H1 (cell line): Measurements from ENCODE around the gene JMJD1C. TPM values are rescaled to one million over a fixed set of nuclear protein-coding genes. Genes with fewer than 3 reads are reported as not detected.

Experiments
- CTCF ChIA-PET: fragments of 300-600 bp; sonication (Branson Sonifier 250); formaldehyde crosslinking; loops from one replicate; lab custom pipeline; 2021; ENCODE audit not compliant: partially characterized antibody; lab: Charles Lee
- POLR2A ChIA-PET: fragments of 300-600 bp; sonication (Branson Sonifier 250); formaldehyde crosslinking; loops from one replicate; lab custom pipeline; 2021; ENCODE audit warnings: inconsistent platforms; ENCODE audit not compliant: partially characterized antibody; lab: Charles Lee
- DNase-seq, 2 experiments: peaks; one replicate each; pipeline versions ENCODE4 v3.0.0 to v3.0.0-alpha.2; 2010 to 2022; ENCODE audit warnings: low spot score in 2 of 2, low read depth in 1 of 2, mixed read lengths in 1 of 2
- FAIRE-seq: peaks from 2 replicates; lab custom pipeline; 2011; peaks lifted over from hg19 to GRCh38; lab: Jason Lieb, UNC
- H2AFZ ChIP-seq: 2 replicates; pipeline ENCODE4 v1.8.1; 2012; ENCODE audit warnings: low read length, inconsistent platforms
- H2AK5ac ChIP-seq: 2 replicates; pipeline ENCODE4 v1.6.1; 2013; ENCODE audit warnings: low read depth, low read length
- H2BK120ac ChIP-seq: replicated peaks from 2 replicates; pipeline ENCODE3; 2013; ENCODE audit warnings: low read depth, low read length, inconsistent platforms
- H2BK12ac ChIP-seq: 2 replicates; pipeline ENCODE4 v1.6.1; 2013; ENCODE audit warnings: low read depth, low read length
- H2BK15ac ChIP-seq: 2 replicates; pipeline ENCODE4 v1.6.1; 2013; ENCODE audit warnings: low read length
- H2BK20ac ChIP-seq: 2 replicates; pipeline ENCODE4 v1.6.1; 2013; ENCODE audit warnings: low read length
- H2BK5ac ChIP-seq: 2 replicates; pipeline ENCODE4 v1.6.1; 2013; ENCODE audit warnings: low read depth, low read length
- H3K14ac ChIP-seq: 2 replicates; pipeline ENCODE4 v1.6.1; 2013; ENCODE audit warnings: inconsistent platforms; ENCODE audit not compliant: insufficient read length
- H3K18ac ChIP-seq: 2 replicates; pipeline ENCODE4 v1.6.1; 2013; ENCODE audit warnings: low read length; ENCODE audit errors: extremely low read depth
- H3K23ac ChIP-seq: 2 replicates; pipeline ENCODE4 v1.6.1; 2013; ENCODE audit warnings: inconsistent platforms; ENCODE audit not compliant: insufficient read length
- H3K23me2 ChIP-seq: 2 replicates; pipeline ENCODE4 v1.6.1; 2013; ENCODE audit warnings: low read depth, low read length
- H3K27ac ChIP-seq: 2 replicates; pipeline ENCODE4 v1.6.1; 2011; ENCODE audit warnings: low read depth, low read length, inconsistent platforms
- H3K27me3 ChIP-seq, 4 experiments: replicated peaks in 1 of 4; 1 replicate in 1 of 4; 2 replicates in 3 of 4; pipeline versions ENCODE4 v1.6.1 to v1.8.1; 2011 to 2013; ENCODE audit warnings: low read length in 3 of 4, mild to moderate bottlenecking in 3 of 4, inconsistent platforms in 2 of 4, mixed read lengths in 2 of 4, moderate library complexity in 1 of 4; ENCODE audit not compliant: control insufficient read depth in 3 of 4, insufficient read depth in 3 of 4; ENCODE audit errors: extremely low read depth in 1 of 4
- H3K36me3 ChIP-seq, 4 experiments: 2 replicates each; pipeline versions ENCODE4 v1.6.1 to v1.8.1; 2011 to 2013; ENCODE audit warnings: mild to moderate bottlenecking in 4 of 4, low read length in 3 of 4, moderate library complexity in 2 of 4, control low read depth in 1 of 4, inconsistent platforms in 1 of 4; ENCODE audit not compliant: insufficient read depth in 4 of 4, control insufficient read depth in 2 of 4
- H3K4ac ChIP-seq: replicated peaks from 2 replicates; pipeline ENCODE3; 2013; ENCODE audit warnings: low read length, low read depth, mixed read lengths, inconsistent platforms; ENCODE audit not compliant: insufficient read length
- H3K4me1 ChIP-seq, 4 experiments: replicated peaks in 1 of 4; 1 replicate in 1 of 4; 2 replicates in 3 of 4; pipeline versions ENCODE4 v1.6.1 to v1.8.1; 2011 to 2013; ENCODE audit warnings: low read length in 3 of 4, inconsistent platforms in 2 of 4, mixed read lengths in 1 of 4; ENCODE audit not compliant: insufficient read depth in 4 of 4, control insufficient read depth in 3 of 4
- H3K4me2 ChIP-seq, 2 experiments: 2 replicates each; pipeline versions ENCODE4 v1.6.1 to v1.8.1; 2011 to 2013; ENCODE audit warnings: low read depth in 2 of 2, low read length in 2 of 2, control low read depth in 1 of 2, inconsistent platforms in 1 of 2, mild to moderate bottlenecking in 1 of 2; ENCODE audit not compliant: insufficient read depth in 1 of 2
- H3K4me3 ChIP-seq, 4 experiments: fragments of 200-600, 300-600 bp in 1 of 4; sonication (generic), shearing (Covaris generic), sonication (Bioruptor Twin) in 1 of 4; 2 replicates each; pipeline versions ENCODE4 v1.5.1 to v1.8.1; 2011 to 2016; ENCODE audit warnings: low read length in 4 of 4, low read depth in 3 of 4, control low read depth in 2 of 4, inconsistent platforms in 2 of 4, mild to moderate bottlenecking in 2 of 4, mixed read lengths in 1 of 4, moderate library complexity in 1 of 4; ENCODE audit not compliant: insufficient read depth in 2 of 4; ENCODE audit errors: extremely low read depth in 1 of 4
- H3K56ac ChIP-seq: replicated peaks from 2 replicates; pipeline ENCODE3; 2013; ENCODE audit warnings: low read depth, mild to moderate bottlenecking, mixed read lengths, low read length, inconsistent platforms; ENCODE audit not compliant: insufficient read length
- H3K79me1 ChIP-seq: 2 replicates; pipeline ENCODE4 v1.6.1; 2013; ENCODE audit warnings: low read depth, low read length, control low read depth
- H3K79me2 ChIP-seq, 2 experiments: 2 replicates each; pipeline versions ENCODE4 v1.6.1 to v1.8.1; 2012 to 2013; ENCODE audit warnings: low read length in 2 of 2, mild to moderate bottlenecking in 2 of 2, inconsistent platforms in 1 of 2; ENCODE audit not compliant: insufficient read depth in 2 of 2, control insufficient read depth in 1 of 2
- H3K9ac ChIP-seq, 4 experiments: replicated peaks in 1 of 4; 1 replicate in 1 of 4; 2 replicates in 3 of 4; pipeline versions ENCODE4 v1.6.1 to v1.8.1; 2011 to 2013; ENCODE audit warnings: low read depth in 3 of 4, low read length in 3 of 4, control low read depth in 2 of 4, mild to moderate bottlenecking in 2 of 4, moderate library complexity in 2 of 4, inconsistent platforms in 1 of 4; ENCODE audit errors: extremely low read depth in 1 of 4
- H3K9me3 ChIP-seq, 2 experiments: 2 replicates each; pipeline versions ENCODE4 v1.6.1 to v1.8.1; 2012 to 2013; ENCODE audit warnings: mild to moderate bottlenecking in 2 of 2, moderate library complexity in 2 of 2, control low read depth in 1 of 2, inconsistent platforms in 1 of 2, low read depth in 1 of 2, low read length in 1 of 2, mixed read lengths in 1 of 2; ENCODE audit not compliant: insufficient read depth in 2 of 2
- H4K20me1 ChIP-seq, 2 experiments: replicated peaks in 1 of 2; 2 replicates each; pipeline versions ENCODE3 to v1.8.1; 2011 to 2013; ENCODE audit warnings: inconsistent platforms in 2 of 2, low read length in 2 of 2, mild to moderate bottlenecking in 1 of 2; ENCODE audit not compliant: insufficient read depth in 2 of 2, control insufficient read depth in 1 of 2
- H4K5ac ChIP-seq: 2 replicates; pipeline ENCODE4 v1.6.1; 2013; ENCODE audit warnings: low read length, low read depth, mixed read lengths, inconsistent platforms; ENCODE audit not compliant: insufficient read length
- H4K8ac ChIP-seq: 2 replicates; pipeline ENCODE4 v1.8.0; 2013; ENCODE audit warnings: mild to moderate bottlenecking, moderate library complexity, low read length, inconsistent platforms; ENCODE audit not compliant: insufficient read depth; ENCODE audit errors: extremely low read depth
- H4K91ac ChIP-seq: replicated peaks from 2 replicates; pipeline ENCODE3; 2013; ENCODE audit warnings: low read length, mixed read lengths, inconsistent platforms; ENCODE audit not compliant: insufficient read length
- ASH2L ChIP-seq: fragments of 200-600, 300-600 bp; sonication (generic); IDR thresholded peaks from one replicate; pipeline ENCODE4 v1.7.1; 2017; ENCODE audit warnings: low read length
- BACH1 ChIP-seq: IDR thresholded peaks from 2 replicates; pipeline ENCODE4 v1.6.1; 2012; ENCODE audit warnings: low read length, improper control_type of control experiment
- HDAC6 ChIP-seq: IDR thresholded peaks from one replicate; pipeline ENCODE4 v1.7.1; 2012; ENCODE audit warnings: low read depth, mild to moderate bottlenecking, inconsistent platforms, low read length, moderate library complexity
- MAFK ChIP-seq: IDR thresholded peaks from 2 replicates; pipeline ENCODE4 v1.6.1; 2012; ENCODE audit warnings: low read depth, mild to moderate bottlenecking, improper control_type of control experiment, low read length
- NRF1 ChIP-seq: IDR thresholded peaks from 2 replicates; pipeline ENCODE4 v1.6.1; 2011; ENCODE audit warnings: mild to moderate bottlenecking, low read depth, low read length, improper control_type of control experiment
- POLR2AphosphoS5 ChIP-seq: IDR thresholded peaks from 2 replicates; pipeline ENCODE4 v1.6.1; 2011; ENCODE audit warnings: low read depth, low read length
- RNF2 ChIP-seq: fragments of 200-900, 300-1000 bp; sonication (generic); IDR thresholded peaks from 2 replicates; pipeline ENCODE4 v1.7.1; 2016; ENCODE audit warnings: borderline replicate concordance, low read depth, mild to moderate bottlenecking, antibody characterized with exemption, low read length; ENCODE audit not compliant: poor library complexity, severe bottlenecking; ENCODE audit errors: missing control alignments
- RXRA ChIP-seq: IDR thresholded peaks from 2 replicates; pipeline ENCODE4 v1.6.1; 2011; ENCODE audit warnings: low read depth, mild to moderate bottlenecking, low read length, moderate library complexity; ENCODE audit not compliant: insufficient read depth
- SRF ChIP-seq: IDR thresholded peaks from 2 replicates; pipeline ENCODE4 v1.6.1; 2011; ENCODE audit warnings: mild to moderate bottlenecking, low read depth, low read length, moderate library complexity
- SUZ12 ChIP-seq: fragments of 200-600 bp; sonication (generic); IDR thresholded peaks from 2 replicates; pipeline ENCODE4 v1.6.1; 2012; ENCODE audit warnings: mild to moderate bottlenecking, inconsistent platforms, low read length, moderate library complexity, mixed read lengths
- TCF12 ChIP-seq: IDR thresholded peaks from 2 replicates; pipeline ENCODE4 v1.6.1; 2011; ENCODE audit warnings: low read depth, mild to moderate bottlenecking, low read length
- WGBS, 2 experiments: shearing (Covaris generic) in 1 of 2; methylation state at CpG; one replicate each; pipeline versions ENCODE4 v1.1.6 to v1.1.7; 2013 to 2015; ENCODE audit warnings: low lambda C conversion rate in 2 of 2, mixed read lengths in 2 of 2, inconsistent platforms in 1 of 2, low coverage in 1 of 2, missing lambda C conversion rate in 1 of 2; ENCODE audit not compliant: insufficient replicate concordance in 2 of 2, insufficient coverage in 1 of 2, insufficient read length in 1 of 2; ENCODE audit errors: extremely low coverage in 1 of 2, missing lambda C conversion rate in 1 of 2; 5-methylcytosine and 5-hydroxymethylcytosine counted together
- polyA plus RNA-seq, 7 experiments: library from polyadenylated mRNA; depleted of rRNA in 3 of 7; stranded (reverse) in 5 of 7; unstranded in 2 of 7; fragments of >200 nt in 5 of 7; fragments of 200-250 nt in 2 of 7; gene quantifications; 1 replicate in 5 of 7; 2 replicates in 1 of 7; 4 replicates in 1 of 7; pipeline versions ENCODE4 v1.2.1 to v1.2.3, GENCODE V29; 2011 to 2013; ENCODE audit warnings: missing spikeins in 2 of 7, mixed read lengths in 2 of 7
- total RNA-seq: library from RNA; stranded (reverse); fragmentation: NEBNext Ultra II Directional; extraction: Animal tissue kit (Norgen Biotek cat#: 25700); gene quantifications from 2 replicates; pipeline ENCODE4 v1.2.1, GENCODE V29; 2021
- TF ChIP-seq, protein P1 (sequence below): IDR thresholded peaks from 2 replicates; pipeline ENCODE4 v1.6.1; 2012; ENCODE audit warnings: inconsistent platforms

JMJD1C gene
- total and polyA plus RNA-seq, 2 of the 8 experiments (the other 6 are each of a cell fraction or from before 2014, with no cell fraction given) = 54.5 to 210 TPM

DNA sequence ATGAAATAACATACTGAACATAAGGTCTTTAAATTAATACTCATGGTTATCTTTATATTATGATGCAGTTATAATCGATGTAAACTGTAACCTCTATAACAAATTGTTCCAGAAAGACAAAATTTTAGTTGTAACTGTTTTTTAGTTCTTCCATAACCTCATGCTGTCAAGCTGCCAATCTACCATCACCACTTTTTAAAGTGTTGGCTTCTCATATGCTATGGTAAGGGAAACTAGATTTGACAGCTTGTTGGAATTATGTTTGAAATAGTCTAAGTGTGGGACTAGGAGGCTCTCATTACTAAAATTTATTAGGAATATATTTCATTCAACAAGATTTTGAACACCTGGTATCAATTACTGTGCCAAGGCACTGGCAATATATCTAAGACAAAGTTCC lies 227.3 kb downstream of the JMJD1C start:
- no peaks in the 10 kb centered on the region for H3K79me1 ChIP-seq
- TF ChIP-seq ASH2L = no peak
- no peak for TF ChIP-seq SUZ12
- no peak for TF ChIP-seq RXRA
- no peak for TF ChIP-seq NRF1
- TF ChIP-seq MAFK = no peak
- TF ChIP-seq RNF2 = no peak
- no peak for TF ChIP-seq BACH1
- no peak for TF ChIP-seq TCF12
- TF ChIP-seq, protein P1, sequence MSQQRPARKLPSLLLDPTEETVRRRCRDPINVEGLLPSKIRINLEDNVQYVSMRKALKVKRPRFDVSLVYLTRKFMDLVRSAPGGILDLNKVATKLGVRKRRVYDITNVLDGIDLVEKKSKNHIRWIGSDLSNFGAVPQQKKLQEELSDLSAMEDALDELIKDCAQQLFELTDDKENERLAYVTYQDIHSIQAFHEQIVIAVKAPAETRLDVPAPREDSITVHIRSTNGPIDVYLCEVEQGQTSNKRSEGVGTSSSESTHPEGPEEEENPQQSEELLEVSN = no peak
- no peak for TF ChIP-seq SRF
- no peak for TF ChIP-seq POLR2AphosphoS5
- no peak for TF ChIP-seq HDAC6
- no peak overlapping the region for H3K14ac ChIP-seq
- no peak overlapping the region for H2AFZ ChIP-seq
- ChIA-PET POLR2A (no interaction called here), CTCF (interaction anchor here (0.6 kb wide), 1 partner anchor 302 kb away, joined by 3 read pairs; no protein-coding TSS in a partner anchor)
- H2BK5ac ChIP-seq = no peak overlapping the region
- no peak overlapping the region for H3K18ac ChIP-seq
- H4K5ac ChIP-seq = no peak overlapping the region
- no peak overlapping the region for H2BK12ac ChIP-seq
- no peak overlapping the region for H4K91ac ChIP-seq
- H3K4ac ChIP-seq = no peak overlapping the region
- H2BK15ac ChIP-seq = no peak overlapping the region
- no peak overlapping the region for H3K27ac ChIP-seq
- H3K4me3 ChIP-seq = no peak overlapping the region
- H3K36me3 ChIP-seq = peaks cover 0 to 4% (median 0%) of the 10 kb centered on the region in 4 experiments; a peak in 1 of 8 replicates
- no peak for DNase-seq
- no peak overlapping the region for H2BK20ac ChIP-seq
- H4K20me1 ChIP-seq = peaks cover 8 to 53% of the 10 kb centered on the region in 2 experiments
- H3K79me2 ChIP-seq = peaks cover 21 to 100% of the 10 kb centered on the region in 2 experiments
- no peak overlapping the region for H3K56ac ChIP-seq
- no peak overlapping the region for H3K4me2 ChIP-seq
- H2AK5ac ChIP-seq = no peak overlapping the region
- WGBS, 2 experiments = 79% methylated on average over 1 of the region's 1 CpG; no CpG with 5 or more reads in 1 of the 2 experiments
- no peak for FAIRE-seq
- no peaks in the 10 kb centered on the region for H3K9me3 ChIP-seq
- peaks cover 0 to 2% (median 0%) of the 10 kb centered on the region in 4 experiments; a peak in 2 of 7 replicates for H3K4me1 ChIP-seq
- no peak overlapping the region for H2BK120ac ChIP-seq
- H4K8ac ChIP-seq = no peak overlapping the region
- H3K23me2 ChIP-seq = no peaks in the 10 kb centered on the region
- no peak overlapping the region for H3K9ac ChIP-seq
- no peak overlapping the region for H3K23ac ChIP-seq
- H3K27me3 ChIP-seq = no peaks in the 10 kb centered on the region
